Loucy (cell line): ENCODE measurements around the gene QRFP.

Experiments
- CTCF ChIP-seq: fragments of 200-600 bp; sonication (generic); conservative IDR thresholded peaks from 2 replicates; pipeline ENCODE4 v1.5.1; 2014; ENCODE audit warnings: mild to moderate bottlenecking, antibody characterized with exemption, low read length
- EZH2phosphoT487 ChIP-seq: fragments of 200-600 bp; IDR thresholded peaks from 2 replicates; pipeline ENCODE4 v1.6.1; 2018; ENCODE audit warnings: antibody characterized with exemption, mild to moderate bottlenecking, moderate library complexity, borderline replicate concordance

- no peak for TF ChIP-seq CTCF
- no peak for TF ChIP-seq EZH2phosphoT487
Observed at GRCh38 chr9:130874783-130875182, 21.8 kb downstream of the QRFP start.
